NCI-H345 treated with DMSO at 0.1 percent for 48 hours (cell line): ENCODE measurements around the gene TOM1L2.
"Not testable (repeated sequence)": the region's sequence is repeated elsewhere in the genome, so short reads cannot be mapped to it uniquely, and the experiment has no call there.

Experiments
- DNase-seq: peaks from one replicate; lab custom pipeline; 2025; ENCODE audit not compliant: unreplicated experiment; lab: John Stamatoyannopoulos, UW

Gene TOM1L2

GRCh38 chr17:17995887-17996286, 23.7 kb upstream of the TOM1L2 start:
- not testable (repeated sequence) for DNase-seq

- no peak for DNase-seq
Observed at GRCh38 chr17:17994271-17995069, 22.3 kb upstream of the TOM1L2 start.

DNA sequence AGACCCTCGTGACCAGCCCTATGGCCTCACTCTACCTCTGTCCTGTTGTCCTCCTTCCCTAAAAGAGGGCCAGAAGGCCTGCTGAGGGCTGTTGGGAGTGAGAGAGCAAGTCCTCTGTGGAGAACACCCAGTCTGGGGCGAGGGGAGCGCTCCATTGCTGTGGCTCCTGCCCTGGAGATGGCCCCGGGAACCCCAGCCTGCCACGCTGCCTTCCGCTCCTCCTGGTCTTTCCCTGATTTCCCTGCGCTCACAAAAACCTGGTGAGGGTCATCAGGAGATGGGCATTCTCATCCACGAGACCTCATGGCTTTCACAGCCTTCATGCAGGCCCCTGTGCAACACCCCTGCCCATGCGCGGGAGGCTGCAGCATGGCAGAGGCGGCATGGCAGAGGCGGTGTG, 21.7 kb upstream of the TOM1L2 start:
- DNase-seq: no peak

DNA sequence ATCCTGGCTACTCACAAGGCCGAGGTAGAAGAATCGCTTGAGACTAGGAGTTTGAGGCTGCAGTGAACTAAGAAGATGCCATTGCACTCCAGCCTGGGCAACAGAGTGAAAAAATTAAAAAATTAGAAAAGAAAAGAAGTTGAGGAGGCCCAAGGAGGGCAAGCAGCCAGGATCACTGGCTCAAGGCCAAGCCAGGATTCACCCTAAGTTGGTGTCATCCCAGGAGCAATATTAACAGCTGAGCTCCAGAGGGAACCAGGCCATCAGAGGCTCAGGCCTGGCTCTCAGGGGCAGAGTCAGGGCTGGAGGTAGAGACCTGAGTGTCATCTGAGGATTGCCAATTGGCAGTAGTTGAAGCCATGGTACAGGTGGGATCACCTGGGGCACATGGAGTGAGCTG, 21.2 kb upstream of the TOM1L2 start:
- DNase-seq: no peak

DNA sequence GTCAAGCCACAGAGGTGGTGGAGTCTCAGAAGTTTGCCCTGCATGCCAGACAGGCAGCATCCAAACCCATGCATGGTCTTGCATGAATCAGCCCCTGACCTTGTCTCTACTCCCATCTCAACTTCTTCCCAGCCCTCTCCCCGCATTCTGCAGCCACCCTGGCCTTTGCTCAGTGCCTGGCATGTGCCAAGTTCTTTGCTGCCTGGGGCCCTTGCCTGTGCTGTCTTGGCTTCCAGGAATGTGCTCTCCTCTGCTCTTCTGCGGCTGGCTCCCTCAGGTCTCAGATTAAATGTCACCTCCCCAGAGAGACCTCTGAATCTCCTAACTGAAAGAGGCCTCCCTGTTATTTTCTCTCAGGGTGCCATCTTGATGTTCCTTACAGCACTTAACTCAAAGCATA, 18.1 kb upstream of the TOM1L2 start:
- no peak for DNase-seq

- DNase-seq: no peak
Observed at GRCh38 chr17:17989618-17990017, 17.4 kb upstream of the TOM1L2 start.

GRCh38 chr17:17989081-17989480, 16.9 kb upstream of the TOM1L2 start:
- DNase-seq: no peak

DNA sequence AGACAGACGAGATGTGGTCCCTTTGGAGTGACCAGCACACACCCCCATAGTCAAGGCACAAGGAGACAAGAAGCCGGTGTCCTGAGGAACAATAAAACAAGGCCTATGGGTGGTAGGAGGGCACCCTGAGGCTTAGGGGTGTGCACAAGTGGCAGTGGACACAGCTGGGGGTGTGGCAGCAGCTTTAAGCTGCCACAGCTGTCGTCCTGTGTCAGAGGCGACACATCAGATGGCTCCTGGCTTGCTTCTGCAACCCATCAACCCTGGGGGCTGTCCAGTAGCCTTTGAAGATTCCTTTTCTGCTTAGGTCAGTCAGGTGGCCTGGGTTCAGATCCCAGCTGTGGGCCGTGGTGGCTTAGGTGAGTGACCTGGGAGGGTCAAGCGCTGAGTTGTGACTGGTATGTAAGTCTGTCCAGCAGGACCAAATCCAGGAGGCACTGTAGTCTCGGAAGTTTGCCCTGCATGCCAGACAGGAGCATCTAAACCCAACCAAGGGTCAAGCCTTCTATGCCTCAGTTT, 16.3 kb upstream of the TOM1L2 start:
- no peak for DNase-seq

DNA sequence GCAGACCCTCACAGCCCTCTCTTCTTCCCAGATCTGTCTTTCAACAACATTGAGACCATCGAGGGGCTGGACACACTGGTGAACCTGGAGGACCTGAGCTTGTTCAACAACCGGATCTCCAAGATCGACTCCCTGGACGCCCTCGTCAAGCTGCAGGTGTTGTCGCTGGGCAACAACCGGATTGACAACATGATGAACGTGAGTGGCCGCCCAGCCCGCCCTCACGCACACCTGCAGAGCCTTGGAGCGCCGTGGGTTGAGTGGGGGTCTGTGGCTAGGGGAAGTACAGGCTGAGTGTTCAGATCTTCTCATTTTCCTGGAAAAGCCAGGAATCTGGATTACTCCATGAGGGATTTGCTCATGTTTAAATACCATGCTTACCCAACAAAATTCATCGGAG, 15.7 kb upstream of the TOM1L2 start:
- DNase-seq: no peak

DNA sequence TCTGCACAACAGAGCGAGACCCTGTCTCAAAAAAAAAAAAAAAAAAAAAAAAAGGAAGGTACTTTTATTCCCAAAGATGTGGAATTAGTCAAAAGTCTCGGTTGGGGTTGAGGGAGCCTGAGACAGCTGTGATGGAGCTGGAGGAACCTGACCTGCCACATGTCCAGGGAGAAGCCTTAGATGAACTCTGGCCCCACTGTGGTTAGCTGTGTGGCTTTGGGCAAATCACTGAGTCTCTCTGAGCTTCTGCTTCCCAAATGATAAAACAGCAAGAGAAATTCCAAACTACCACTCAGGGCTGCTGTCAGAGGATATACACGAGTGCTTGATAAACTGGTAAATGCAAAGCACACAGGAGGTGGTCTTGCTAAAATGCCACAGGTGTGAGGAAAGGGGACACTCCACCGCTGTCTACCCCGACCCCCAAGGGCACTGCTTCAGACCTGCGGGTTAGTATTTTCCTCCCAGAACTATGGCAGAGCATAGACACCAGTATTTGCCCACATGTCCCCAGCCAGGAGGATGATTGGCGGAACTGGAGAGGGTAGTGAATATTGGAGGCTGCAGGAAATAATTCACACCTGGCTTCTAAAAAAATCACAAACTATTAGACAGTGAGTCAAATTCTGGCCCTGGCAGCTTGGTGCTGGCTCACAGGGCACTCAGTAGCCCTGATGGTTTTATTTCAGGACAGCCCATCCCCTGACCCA, 15.1 kb upstream of the TOM1L2 start:
- no peak for DNase-seq

- no peak for DNase-seq
Observed at GRCh38 chr17:17985555-17985954, 13.4 kb upstream of the TOM1L2 start.

- no peak for DNase-seq
Observed at GRCh38 chr17:17985153-17985552, 13.0 kb upstream of the TOM1L2 start.

DNA sequence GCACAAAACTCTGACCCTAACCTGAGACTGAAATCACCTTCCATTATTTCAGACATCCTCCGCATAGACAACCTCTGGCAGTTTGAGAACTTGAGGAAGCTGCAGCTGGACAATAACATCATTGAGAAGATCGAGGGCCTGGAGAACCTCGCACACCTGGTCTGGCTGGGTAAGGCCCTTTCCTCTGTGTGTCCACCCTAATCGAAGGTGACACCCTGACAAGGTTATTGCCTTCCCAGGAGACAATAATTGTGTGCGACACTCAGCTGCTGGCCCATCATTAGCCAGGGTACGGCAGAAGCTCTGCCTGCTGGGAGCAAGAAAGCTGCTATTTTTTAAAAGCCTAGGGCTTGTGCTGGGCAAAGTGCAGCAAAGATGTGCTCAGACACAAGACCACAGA, 11.6 kb upstream of the TOM1L2 start:
- no peak for DNase-seq

DNA sequence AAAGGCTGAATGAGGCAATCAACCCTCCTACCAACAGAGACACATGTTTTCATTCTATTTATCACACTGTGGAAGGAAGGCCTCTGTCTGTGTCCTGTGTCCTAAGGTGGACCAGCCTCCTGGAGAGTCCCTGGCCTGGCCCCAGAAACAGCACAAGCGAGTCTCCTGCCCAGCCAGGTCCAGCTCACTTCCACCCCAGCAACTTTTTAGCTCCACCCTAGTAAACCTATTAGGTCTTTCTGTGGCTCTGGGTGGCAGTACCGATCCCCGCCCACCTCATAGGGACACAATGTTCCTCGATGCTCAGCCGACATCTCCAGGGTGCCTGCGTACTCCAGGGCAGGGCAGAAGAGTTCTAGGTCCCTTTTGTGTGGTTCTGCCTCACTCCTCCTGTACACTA, 11.2 kb upstream of the TOM1L2 start:
- DNase-seq: no peak

DNA sequence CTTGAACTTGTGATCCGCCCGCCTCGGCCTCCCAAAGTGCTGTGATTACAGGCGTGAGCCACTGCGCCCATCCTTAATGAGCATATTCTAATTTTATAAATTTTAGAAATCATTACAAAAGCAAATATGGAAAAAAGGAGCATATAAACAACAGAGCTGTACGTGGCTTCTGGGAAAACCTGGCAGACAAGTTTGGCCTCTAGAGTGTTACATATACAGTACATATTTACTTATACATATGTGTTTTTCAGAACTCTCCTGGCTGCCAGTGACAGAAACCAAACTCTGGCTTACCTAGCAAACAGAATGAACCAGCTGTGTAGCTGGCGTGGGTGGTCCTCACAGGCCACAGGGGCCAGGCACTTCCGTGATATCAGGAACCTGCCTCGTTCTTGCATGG, 10.6 kb upstream of the TOM1L2 start:
- DNase-seq: no peak

DNA sequence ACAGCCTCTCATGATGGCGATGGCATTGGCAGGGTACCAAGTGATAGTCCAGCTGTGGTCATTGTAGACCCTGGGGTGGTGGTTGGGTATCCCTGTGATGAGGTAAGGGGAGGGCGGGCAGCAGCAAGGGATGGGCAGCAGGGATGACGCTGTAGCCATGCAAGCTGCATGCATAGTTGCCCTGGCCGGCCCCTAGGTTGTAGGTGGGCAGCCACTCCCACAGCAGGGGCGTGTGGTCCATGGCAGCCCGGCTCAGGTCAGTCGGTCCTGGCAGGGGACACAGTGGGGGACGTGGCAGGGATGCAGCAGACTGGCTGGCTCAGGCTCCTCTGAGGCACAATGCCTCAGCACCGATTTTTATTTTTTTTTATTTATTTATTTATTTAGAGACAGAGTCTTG, 9.1 kb upstream of the TOM1L2 start:
- no peak for DNase-seq

DNA sequence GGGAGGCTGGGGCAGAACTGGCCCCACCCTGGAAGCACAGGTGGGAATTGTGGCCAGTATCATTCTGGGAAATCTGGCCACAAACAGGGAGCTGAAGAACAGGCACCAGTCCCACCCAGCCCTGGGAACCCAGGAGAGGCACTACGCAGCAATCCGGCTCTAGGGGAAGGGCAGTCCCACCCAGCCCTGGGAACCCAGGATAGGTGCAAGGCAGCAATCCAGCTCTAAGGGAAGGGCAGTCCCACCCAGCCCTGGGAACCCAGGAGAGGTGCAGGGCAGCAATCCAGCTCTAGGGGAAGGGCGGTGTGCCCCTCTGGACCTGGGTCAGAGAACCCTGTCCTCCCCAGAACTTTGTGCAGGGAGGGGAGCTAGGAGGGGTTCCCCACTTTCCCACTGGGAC, 7.6 kb upstream of the TOM1L2 start:
- DNase-seq: no peak

DNA sequence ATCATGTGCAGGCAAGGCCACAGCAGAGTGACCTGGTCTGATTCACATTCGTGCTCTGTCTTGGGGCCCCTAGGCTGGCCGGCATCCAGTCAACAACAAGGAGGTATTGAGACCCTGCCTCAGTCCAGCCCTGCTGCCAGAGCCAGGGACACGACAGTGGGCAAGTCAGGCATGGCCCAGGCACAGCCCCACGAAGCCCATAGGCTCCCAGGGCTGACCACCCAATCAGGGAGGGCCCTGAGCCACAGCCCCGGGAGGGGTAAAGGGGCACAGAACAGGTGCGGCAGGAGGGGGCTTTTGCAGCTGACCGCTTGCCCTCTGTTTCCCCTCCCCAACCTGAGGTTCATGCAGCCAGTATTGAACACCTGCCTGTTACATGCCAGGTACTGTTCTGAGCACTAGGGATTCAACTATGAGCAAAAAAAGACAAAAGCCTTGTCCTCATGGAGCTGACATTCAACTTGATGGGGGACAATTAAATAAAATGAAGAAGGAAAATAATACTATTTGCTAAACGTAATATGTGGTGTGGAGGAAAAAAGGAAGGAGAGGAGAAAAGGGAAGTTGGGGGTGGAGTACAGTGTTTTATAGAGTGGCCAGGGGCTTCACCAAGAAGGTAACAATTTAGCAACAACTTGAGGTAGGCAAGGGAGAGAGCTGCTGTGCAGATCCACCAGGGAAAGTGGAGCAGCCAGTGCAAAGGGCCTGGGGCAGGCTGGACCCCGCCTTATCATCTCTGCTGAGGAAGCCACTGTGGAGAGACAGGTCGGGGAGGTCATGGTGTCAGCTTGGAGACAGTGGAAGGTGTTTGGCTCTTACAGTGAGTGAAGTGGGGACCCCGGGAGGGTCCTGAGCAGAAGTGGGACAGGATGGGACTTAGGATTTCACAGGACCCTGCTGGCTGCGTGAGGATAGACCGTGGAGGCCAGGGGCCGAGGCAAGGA, 6.6 kb upstream of the TOM1L2 start:
- DNase-seq: no peak

GRCh38 chr17:17976931-17977570, 4.9 kb upstream of the TOM1L2 start:
- DNase-seq: no peak

GRCh38 chr17:17975436-17975835, 3.2 kb upstream of the TOM1L2 start:
- DNase-seq: no peak

DNA sequence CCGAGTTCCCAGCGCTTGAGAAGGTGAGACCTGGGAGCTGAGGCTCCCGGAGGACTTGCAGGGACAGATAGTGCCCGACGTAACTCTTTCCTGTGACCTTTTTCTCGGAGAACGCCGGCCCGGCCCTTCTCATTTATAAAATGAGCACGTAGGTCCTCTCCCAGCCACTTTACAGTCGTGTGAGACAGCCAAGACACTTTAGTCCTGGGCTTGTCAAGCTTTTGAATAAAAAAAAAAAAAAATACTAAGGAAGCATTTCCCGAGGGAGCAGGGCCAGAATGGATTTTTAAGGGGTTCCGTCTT, 703 bp upstream of the TOM1L2 start:
- no peak for DNase-seq
